NCI-H1436 (cell line): ENCODE results near the gene EEFSEC.

Experiments
- DNase-seq: peaks from one replicate; lab custom pipeline; 2025; lab: John Stamatoyannopoulos, UW

EEFSEC gene

GRCh38 chr3:128242818-128243601 lies 89.7 kb downstream of the EEFSEC start:
- no peak for DNase-seq

GRCh38 chr3:128243602-128244504 lies 90.6 kb downstream of the EEFSEC start:
- no peak for DNase-seq

- no peak for DNase-seq
Measured at GRCh38 chr3:128245460-128245859, 92.2 kb downstream of the EEFSEC start.

- DNase-seq: no peak
Measured at GRCh38 chr3:128247666-128248409, 94.6 kb downstream of the EEFSEC start.

- DNase-seq: no peak
Measured at GRCh38 chr3:128252083-128252482, 98.8 kb downstream of the EEFSEC start.

- no peak for DNase-seq
Measured at GRCh38 chr3:128253150-128253549, 99.9 kb downstream of the EEFSEC start.

- DNase-seq: no peak
Measured at GRCh38 chr3:128254066-128254590, 100.8 kb downstream of the EEFSEC start.

- DNase-seq: no peak
Measured at GRCh38 chr3:128254967-128255366, 101.7 kb downstream of the EEFSEC start.

GRCh38 chr3:128256131-128256530 lies 102.8 kb downstream of the EEFSEC start:
- no peak for DNase-seq

- DNase-seq: no peak
Measured at GRCh38 chr3:128257632-128258031, 104.4 kb downstream of the EEFSEC start.

GRCh38 chr3:128260275-128260674 lies 107.0 kb downstream of the EEFSEC start:
- DNase-seq: no peak

GRCh38 chr3:128262457-128262856 lies 109.2 kb downstream of the EEFSEC start:
- no peak for DNase-seq

- no peak for DNase-seq
Measured at GRCh38 chr3:128263118-128263517, 109.8 kb downstream of the EEFSEC start.

- no peak for DNase-seq
Measured at GRCh38 chr3:128263946-128264345, 110.7 kb downstream of the EEFSEC start.

- no peak for DNase-seq
Measured at GRCh38 chr3:128266453-128266852, 113.2 kb downstream of the EEFSEC start.

- DNase-seq: no peak
Measured at GRCh38 chr3:128267541-128267940, 114.3 kb downstream of the EEFSEC start.

GRCh38 chr3:128269006-128269775 lies 115.9 kb downstream of the EEFSEC start:
- no peak for DNase-seq

GRCh38 chr3:128269796-128270195 lies 116.5 kb downstream of the EEFSEC start:
- no peak for DNase-seq

GRCh38 chr3:128270559-128271492 lies 117.5 kb downstream of the EEFSEC start:
- DNase-seq: no peak
